GM23338 (cell line): ENCODE results near the gene AP3M1. TPM values are rescaled to one million over a fixed set of nuclear protein-coding genes. Genes with fewer than 3 reads are reported as not detected.
A peak's percentile ranks its signal among the peaks of the same experiment; 100 is the strongest.

Experiments
- ATAC-seq: fragments of 200-7000 bp; cut with Tn5 transposase; 3 replicates; pipeline ENCODE4 v1.9.1; 2020
- DNase-seq: peaks from one replicate; pipeline ENCODE4 v3.0.0-alpha.2; 2015; ENCODE audit warnings: low spot score
- H2AFZ ChIP-seq: fragments of 200-600 bp; sonication (generic); 2 replicates; pipeline ENCODE4 v1.8.0; 2016; ENCODE audit warnings: antibody characterized with exemption, mild to moderate bottlenecking, moderate library complexity
- H3F3A ChIP-seq: fragments of 200-600 bp; sonication (generic); replicated peaks from 2 replicates; pipeline ENCODE4 v1.8.0; 2017; ENCODE audit warnings: antibody characterized with exemption, mixed run types, low read depth
- H3K27ac ChIP-seq: fragments of 200-600 bp; sonication (generic); 2 replicates; pipeline ENCODE4 v1.6.1; 2016; ENCODE audit warnings: low read depth
- H3K27me3 ChIP-seq: fragments of 200-600 bp; sonication (generic); 2 replicates; pipeline ENCODE4 v1.8.0; 2016; ENCODE audit warnings: mild to moderate bottlenecking, mixed run types, moderate library complexity; ENCODE audit not compliant: insufficient read depth
- H3K36me3 ChIP-seq: fragments of 200-600 bp; sonication (generic); 2 replicates; pipeline ENCODE4 v1.8.0; 2016; ENCODE audit warnings: mild to moderate bottlenecking; ENCODE audit not compliant: insufficient read depth
- H3K4me1 ChIP-seq: fragments of 200-600 bp; sonication (generic); 2 replicates; pipeline ENCODE4 v1.8.0; 2016; ENCODE audit warnings: mild to moderate bottlenecking, moderate library complexity; ENCODE audit not compliant: insufficient read depth
- H3K4me2 ChIP-seq: fragments of 200-600 bp; sonication (generic); 2 replicates; pipeline ENCODE4 v1.7.1; 2017; ENCODE audit warnings: mixed run types
- H3K4me3 ChIP-seq: fragments of 200-600 bp; sonication (generic); 2 replicates; pipeline ENCODE4 v1.6.1; 2016; ENCODE audit warnings: mixed run types
- H3K79me2 ChIP-seq: fragments of 200-600 bp; sonication (generic); replicated peaks from 2 replicates; pipeline ENCODE4 v1.8.0; 2017; ENCODE audit warnings: mild to moderate bottlenecking; ENCODE audit not compliant: insufficient read depth
- H3K9me2 ChIP-seq: fragments of 200-600 bp; sonication (generic); 2 replicates; pipeline ENCODE4 v1.8.0; 2017; ENCODE audit not compliant: insufficient read depth
- H4K20me1 ChIP-seq: fragments of 200-600 bp; sonication (generic); replicated peaks from 2 replicates; pipeline ENCODE4 v1.8.0; 2017; ENCODE audit warnings: mild to moderate bottlenecking; ENCODE audit not compliant: insufficient read depth
- H3K27ac Mint-ChIP-seq: 2 replicates; pipeline ENCODE4 v1.8.0; 2020; ENCODE audit warnings: inconsistent platforms, mild to moderate bottlenecking, moderate library complexity, mixed read lengths
- H3K27me3 Mint-ChIP-seq: 3 replicates; pipeline ENCODE4 v1.8.0; 2022; ENCODE audit warnings: low read depth, mild to moderate bottlenecking, moderate library complexity, mixed read lengths, inconsistent platforms; ENCODE audit not compliant: insufficient read depth, poor library complexity
- H3K36me3 Mint-ChIP-seq: 3 replicates; pipeline ENCODE4 v1.8.0; 2021; ENCODE audit warnings: low read depth, mild to moderate bottlenecking, inconsistent platforms, moderate library complexity, mixed read lengths
- H3K4me1 Mint-ChIP-seq: 3 replicates; pipeline ENCODE4 v1.8.0; 2020; ENCODE audit warnings: mild to moderate bottlenecking, inconsistent platforms, mixed read lengths
- H3K4me3 Mint-ChIP-seq: 3 replicates; pipeline ENCODE4 v1.8.0; 2021; ENCODE audit warnings: moderate library complexity, mild to moderate bottlenecking, inconsistent platforms, mixed read lengths
- H3K9me3 Mint-ChIP-seq: 3 replicates; pipeline ENCODE4 v1.8.0; 2020; ENCODE audit warnings: moderate library complexity, mild to moderate bottlenecking, inconsistent platforms, mixed read lengths
- CREB1 ChIP-seq: fragments of 250-450 bp; sonication (Bioruptor Pico); IDR thresholded peaks from 2 replicates; pipeline ENCODE4 v1.5.0; 2020; ENCODE audit warnings: low read depth, mild to moderate bottlenecking, moderate library complexity
- EZH2 ChIP-seq: fragments of 200-600 bp; sonication (generic); IDR thresholded peaks from one replicate; pipeline ENCODE4 v1.8.0; 2017; ENCODE audit warnings: antibody characterized with exemption, mild to moderate bottlenecking, low read depth; ENCODE audit not compliant: unreplicated experiment
- EZH2phosphoT487 ChIP-seq: fragments of 200-600 bp; sonication (generic); IDR thresholded peaks from one replicate; pipeline ENCODE4 v1.8.1; 2018; ENCODE audit warnings: antibody characterized with exemption; ENCODE audit not compliant: unreplicated experiment
- JUNB ChIP-seq: IDR thresholded peaks from one replicate; pipeline ENCODE4 v1.6.1; 2016; ENCODE audit warnings: antibody characterized with exemption; ENCODE audit not compliant: unreplicated experiment
- NANOG ChIP-seq: IDR thresholded peaks from 2 replicates; pipeline ENCODE4 v1.6.1; 2016; ENCODE audit warnings: antibody characterized with exemption, borderline replicate concordance
- POLR2AphosphoS5 ChIP-seq: IDR thresholded peaks from 2 replicates; pipeline ENCODE4 v1.6.1; 2016; ENCODE audit warnings: antibody characterized with exemption, low read depth
- STAT1 ChIP-seq: IDR thresholded peaks from one replicate; pipeline ENCODE4 v1.6.1; 2016; ENCODE audit warnings: antibody characterized with exemption; ENCODE audit not compliant: unreplicated experiment
- ZNF114 ChIP-seq: fragments of 250-450 bp; sonication (Bioruptor Pico); IDR thresholded peaks from 2 replicates; pipeline ENCODE4 v1.5.0; 2020; ENCODE audit warnings: mild to moderate bottlenecking, moderate library complexity
- ZNF331 ChIP-seq: fragments of 250-450 bp; sonication (Bioruptor Pico); IDR thresholded peaks from 2 replicates; pipeline ENCODE4 v1.5.0; 2020; ENCODE audit warnings: low read depth, mild to moderate bottlenecking, moderate library complexity
- polyA plus RNA-seq: library from polyadenylated mRNA; unstranded; fragments of >200 nt; fragmentation: Nextera tagmentation; extraction: Ambion mirVana; gene quantifications from 2 replicates; pipeline ENCODE4 v1.2.1, GENCODE V29; 2016
- total RNA-seq: library from RNA; depleted of rRNA; stranded (reverse); fragments of >200 nt; shearing (Covaris generic); gene quantifications from 2 replicates; pipeline ENCODE4 v1.2.3, GENCODE V29; 2014
- TF ChIP-seq, protein P1 (sequence below): fragments of 250-450 bp; sonication (Bioruptor Pico); IDR thresholded peaks from 2 replicates; pipeline ENCODE4 v1.5.0; 2020; ENCODE audit warnings: mild to moderate bottlenecking, moderate library complexity
- TF ChIP-seq, protein P2 (sequence below): IDR thresholded peaks from 2 replicates; pipeline ENCODE4 v1.6.1; 2016; ENCODE audit warnings: antibody characterized with exemption
- TF ChIP-seq, protein P3 (sequence below): IDR thresholded peaks from one replicate; pipeline ENCODE4 v1.6.1; 2018; ENCODE audit warnings: antibody characterized with exemption; ENCODE audit not compliant: unreplicated experiment
- TF ChIP-seq, protein P4 (sequence below), 2 experiments: fragments of 200-600 bp in 1 of 2; sonication (generic) in 1 of 2; conservative IDR thresholded peaks; 2 replicates each; pipeline versions ENCODE4 v1.5.1 to v1.6.1; 2016 to 2017; ENCODE audit warnings: antibody characterized with exemption in 2 of 2, low read depth in 2 of 2, mild to moderate bottlenecking in 2 of 2, moderate library complexity in 1 of 2

AP3M1 gene
- total and polyA plus RNA-seq, 2 experiments from 2014 or later: 13.8 to 41.7 TPM

DNA sequence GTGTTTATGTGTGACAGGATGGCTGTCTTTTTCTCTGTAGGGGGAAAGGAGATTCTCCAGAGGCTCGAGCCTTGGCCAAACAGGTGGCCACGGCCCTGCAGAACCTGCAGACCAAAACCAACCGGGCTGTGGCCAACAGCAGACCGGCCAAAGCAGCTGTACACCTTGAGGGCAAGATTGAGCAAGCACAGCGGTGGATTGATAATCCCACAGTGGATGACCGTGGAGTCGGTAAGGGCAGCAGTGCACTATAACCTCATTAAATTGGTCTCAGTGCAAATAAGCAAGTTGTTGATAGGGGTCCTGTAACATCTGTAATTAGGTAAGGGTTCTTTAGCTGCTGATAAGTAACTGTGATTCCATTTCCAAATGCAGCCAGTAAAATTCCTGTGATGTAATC, 56.4 kb downstream of the AP3M1 start:
- no peak overlapping the region for H3K27ac Mint-ChIP-seq
- peaks cover 93% of the 10 kb centered on the region for H3K36me3 Mint-ChIP-seq

More for the DNA sequence above, 56.4 kb downstream of the AP3M1 start:
- Histone ChIP-seq H2AFZ (no peak overlapping the region), H3K27ac (0 out of 2 replicates have a peak overlapping the region, but pooled peaks have one; percentile 30), H3K4me3 (no peak overlapping the region), H3K4me1 (no peaks in the 10 kb centered on the region), H4K20me1 (peaks cover 20% of the 10 kb centered on the region), H3K9me2 (no peaks in the 10 kb centered on the region), H3K4me2 (no peak overlapping the region), H3K27me3 (no peaks in the 10 kb centered on the region), H3F3A (peaks cover 37% of the 10 kb centered on the region), H3K36me3 (peaks cover 89% of the 10 kb centered on the region), H3K79me2 (0 out of 2 replicates have a peak, but pooled peaks cover 10% of the 10 kb centered on the region)
- Mint-ChIP-seq H3K27me3 (peaks cover 6% of the 10 kb centered on the region), H3K9me3 (no peaks in the 10 kb centered on the region; the same call in 2 of the 3 replicates), H3K4me3 (no peak overlapping the region), H3K4me1 (no peaks in the 10 kb centered on the region)
- ATAC-seq (no peak), DNase-seq (no peak)
- TF ChIP-seq EZH2phosphoT487 (no peak), JUNB (no peak), ZNF331 (CRISPR knock-in tag) (no peak), EZH2 (no peak), ZNF114 (CRISPR knock-in tag) (no peak), STAT1 (no peak), CREB1 (CRISPR knock-in tag) (no peak), POLR2AphosphoS5 (no peak), NANOG (no peak)
- TF ChIP-seq, protein P1, sequence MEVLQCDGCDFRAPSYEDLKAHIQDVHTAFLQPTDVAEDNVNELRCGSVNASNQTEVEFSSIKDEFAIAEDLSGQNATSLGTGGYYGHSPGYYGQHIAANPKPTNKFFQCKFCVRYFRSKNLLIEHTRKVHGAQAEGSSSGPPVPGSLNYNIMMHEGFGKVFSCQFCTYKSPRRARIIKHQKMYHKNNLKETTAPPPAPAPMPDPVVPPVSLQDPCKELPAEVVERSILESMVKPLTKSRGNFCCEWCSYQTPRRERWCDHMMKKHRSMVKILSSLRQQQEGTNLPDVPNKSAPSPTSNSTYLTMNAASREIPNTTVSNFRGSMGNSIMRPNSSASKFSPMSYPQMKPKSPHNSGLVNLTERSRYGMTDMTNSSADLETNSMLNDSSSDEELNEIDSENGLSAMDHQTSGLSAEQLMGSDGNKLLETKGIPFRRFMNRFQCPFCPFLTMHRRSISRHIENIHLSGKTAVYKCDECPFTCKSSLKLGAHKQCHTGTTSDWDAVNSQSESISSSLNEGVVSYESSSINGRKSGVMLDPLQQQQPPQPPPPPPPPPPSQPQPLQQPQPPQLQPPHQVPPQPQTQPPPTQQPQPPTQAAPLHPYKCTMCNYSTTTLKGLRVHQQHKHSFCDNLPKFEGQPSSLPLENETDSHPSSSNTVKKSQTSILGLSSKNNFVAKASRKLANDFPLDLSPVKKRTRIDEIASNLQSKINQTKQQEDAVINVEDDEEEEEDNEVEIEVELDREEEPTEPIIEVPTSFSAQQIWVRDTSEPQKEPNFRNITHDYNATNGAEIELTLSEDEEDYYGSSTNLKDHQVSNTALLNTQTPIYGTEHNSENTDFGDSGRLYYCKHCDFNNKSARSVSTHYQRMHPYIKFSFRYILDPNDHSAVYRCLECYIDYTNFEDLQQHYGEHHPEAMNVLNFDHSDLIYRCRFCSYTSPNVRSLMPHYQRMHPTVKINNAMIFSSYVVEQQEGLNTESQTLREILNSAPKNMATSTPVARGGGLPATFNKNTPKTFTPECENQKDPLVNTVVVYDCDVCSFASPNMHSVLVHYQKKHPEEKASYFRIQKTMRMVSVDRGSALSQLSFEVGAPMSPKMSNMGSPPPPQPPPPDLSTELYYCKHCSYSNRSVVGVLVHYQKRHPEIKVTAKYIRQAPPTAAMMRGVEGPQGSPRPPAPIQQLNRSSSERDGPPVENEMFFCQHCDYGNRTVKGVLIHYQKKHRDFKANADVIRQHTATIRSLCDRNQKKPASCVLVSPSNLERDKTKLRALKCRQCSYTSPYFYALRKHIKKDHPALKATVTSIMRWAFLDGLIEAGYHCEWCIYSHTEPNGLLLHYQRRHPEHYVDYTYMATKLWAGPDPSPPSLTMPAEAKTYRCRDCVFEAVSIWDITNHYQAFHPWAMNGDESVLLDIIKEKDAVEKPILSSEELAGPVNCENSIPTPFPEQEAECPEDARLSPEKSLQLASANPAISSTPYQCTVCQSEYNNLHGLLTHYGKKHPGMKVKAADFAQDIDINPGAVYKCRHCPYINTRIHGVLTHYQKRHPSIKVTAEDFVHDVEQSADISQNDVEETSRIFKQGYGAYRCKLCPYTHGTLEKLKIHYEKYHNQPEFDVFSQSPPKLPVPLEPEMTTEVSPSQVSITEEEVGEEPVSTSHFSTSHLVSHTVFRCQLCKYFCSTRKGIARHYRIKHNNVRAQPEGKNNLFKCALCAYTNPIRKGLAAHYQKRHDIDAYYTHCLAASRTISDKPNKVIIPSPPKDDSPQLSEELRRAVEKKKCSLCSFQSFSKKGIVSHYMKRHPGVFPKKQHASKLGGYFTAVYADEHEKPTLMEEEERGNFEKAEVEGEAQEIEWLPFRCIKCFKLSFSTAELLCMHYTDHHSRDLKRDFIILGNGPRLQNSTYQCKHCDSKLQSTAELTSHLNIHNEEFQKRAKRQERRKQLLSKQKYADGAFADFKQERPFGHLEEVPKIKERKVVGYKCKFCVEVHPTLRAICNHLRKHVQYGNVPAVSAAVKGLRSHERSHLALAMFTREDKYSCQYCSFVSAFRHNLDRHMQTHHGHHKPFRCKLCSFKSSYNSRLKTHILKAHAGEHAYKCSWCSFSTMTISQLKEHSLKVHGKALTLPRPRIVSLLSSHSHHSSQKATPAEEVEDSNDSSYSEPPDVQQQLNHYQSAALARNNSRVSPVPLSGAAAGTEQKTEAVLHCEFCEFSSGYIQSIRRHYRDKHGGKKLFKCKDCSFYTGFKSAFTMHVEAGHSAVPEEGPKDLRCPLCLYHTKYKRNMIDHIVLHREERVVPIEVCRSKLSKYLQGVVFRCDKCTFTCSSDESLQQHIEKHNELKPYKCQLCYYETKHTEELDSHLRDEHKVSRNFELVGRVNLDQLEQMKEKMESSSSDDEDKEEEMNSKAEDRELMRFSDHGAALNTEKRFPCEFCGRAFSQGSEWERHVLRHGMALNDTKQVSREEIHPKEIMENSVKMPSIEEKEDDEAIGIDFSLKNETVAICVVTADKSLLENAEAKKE (CRISPR knock-in tag): no peak
- TF ChIP-seq, protein P2, sequence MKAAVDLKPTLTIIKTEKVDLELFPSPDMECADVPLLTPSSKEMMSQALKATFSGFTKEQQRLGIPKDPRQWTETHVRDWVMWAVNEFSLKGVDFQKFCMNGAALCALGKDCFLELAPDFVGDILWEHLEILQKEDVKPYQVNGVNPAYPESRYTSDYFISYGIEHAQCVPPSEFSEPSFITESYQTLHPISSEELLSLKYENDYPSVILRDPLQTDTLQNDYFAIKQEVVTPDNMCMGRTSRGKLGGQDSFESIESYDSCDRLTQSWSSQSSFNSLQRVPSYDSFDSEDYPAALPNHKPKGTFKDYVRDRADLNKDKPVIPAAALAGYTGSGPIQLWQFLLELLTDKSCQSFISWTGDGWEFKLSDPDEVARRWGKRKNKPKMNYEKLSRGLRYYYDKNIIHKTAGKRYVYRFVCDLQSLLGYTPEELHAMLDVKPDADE: no peak
- TF ChIP-seq, protein P3, sequence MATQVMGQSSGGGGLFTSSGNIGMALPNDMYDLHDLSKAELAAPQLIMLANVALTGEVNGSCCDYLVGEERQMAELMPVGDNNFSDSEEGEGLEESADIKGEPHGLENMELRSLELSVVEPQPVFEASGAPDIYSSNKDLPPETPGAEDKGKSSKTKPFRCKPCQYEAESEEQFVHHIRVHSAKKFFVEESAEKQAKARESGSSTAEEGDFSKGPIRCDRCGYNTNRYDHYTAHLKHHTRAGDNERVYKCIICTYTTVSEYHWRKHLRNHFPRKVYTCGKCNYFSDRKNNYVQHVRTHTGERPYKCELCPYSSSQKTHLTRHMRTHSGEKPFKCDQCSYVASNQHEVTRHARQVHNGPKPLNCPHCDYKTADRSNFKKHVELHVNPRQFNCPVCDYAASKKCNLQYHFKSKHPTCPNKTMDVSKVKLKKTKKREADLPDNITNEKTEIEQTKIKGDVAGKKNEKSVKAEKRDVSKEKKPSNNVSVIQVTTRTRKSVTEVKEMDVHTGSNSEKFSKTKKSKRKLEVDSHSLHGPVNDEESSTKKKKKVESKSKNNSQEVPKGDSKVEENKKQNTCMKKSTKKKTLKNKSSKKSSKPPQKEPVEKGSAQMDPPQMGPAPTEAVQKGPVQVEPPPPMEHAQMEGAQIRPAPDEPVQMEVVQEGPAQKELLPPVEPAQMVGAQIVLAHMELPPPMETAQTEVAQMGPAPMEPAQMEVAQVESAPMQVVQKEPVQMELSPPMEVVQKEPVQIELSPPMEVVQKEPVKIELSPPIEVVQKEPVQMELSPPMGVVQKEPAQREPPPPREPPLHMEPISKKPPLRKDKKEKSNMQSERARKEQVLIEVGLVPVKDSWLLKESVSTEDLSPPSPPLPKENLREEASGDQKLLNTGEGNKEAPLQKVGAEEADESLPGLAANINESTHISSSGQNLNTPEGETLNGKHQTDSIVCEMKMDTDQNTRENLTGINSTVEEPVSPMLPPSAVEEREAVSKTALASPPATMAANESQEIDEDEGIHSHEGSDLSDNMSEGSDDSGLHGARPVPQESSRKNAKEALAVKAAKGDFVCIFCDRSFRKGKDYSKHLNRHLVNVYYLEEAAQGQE: no peak
- TF ChIP-seq, protein P4, sequence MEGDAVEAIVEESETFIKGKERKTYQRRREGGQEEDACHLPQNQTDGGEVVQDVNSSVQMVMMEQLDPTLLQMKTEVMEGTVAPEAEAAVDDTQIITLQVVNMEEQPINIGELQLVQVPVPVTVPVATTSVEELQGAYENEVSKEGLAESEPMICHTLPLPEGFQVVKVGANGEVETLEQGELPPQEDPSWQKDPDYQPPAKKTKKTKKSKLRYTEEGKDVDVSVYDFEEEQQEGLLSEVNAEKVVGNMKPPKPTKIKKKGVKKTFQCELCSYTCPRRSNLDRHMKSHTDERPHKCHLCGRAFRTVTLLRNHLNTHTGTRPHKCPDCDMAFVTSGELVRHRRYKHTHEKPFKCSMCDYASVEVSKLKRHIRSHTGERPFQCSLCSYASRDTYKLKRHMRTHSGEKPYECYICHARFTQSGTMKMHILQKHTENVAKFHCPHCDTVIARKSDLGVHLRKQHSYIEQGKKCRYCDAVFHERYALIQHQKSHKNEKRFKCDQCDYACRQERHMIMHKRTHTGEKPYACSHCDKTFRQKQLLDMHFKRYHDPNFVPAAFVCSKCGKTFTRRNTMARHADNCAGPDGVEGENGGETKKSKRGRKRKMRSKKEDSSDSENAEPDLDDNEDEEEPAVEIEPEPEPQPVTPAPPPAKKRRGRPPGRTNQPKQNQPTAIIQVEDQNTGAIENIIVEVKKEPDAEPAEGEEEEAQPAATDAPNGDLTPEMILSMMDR (conservative IDR thresholded peaks at IDR 0.05; ENCODE audit: low read depth in 2 of 2): no peak
